Measurements from ENCODE around the gene AMPD3.
"Not testable (repeated sequence)": the region's sequence is repeated elsewhere in the genome, so short reads cannot be mapped to it uniquely, and the experiment has no call there.

The AMPD3 gene

GRCh38 chr11:10436683-10437082 lies 18.4 kb upstream of the AMPD3 start:
- not testable (repeated sequence) for H3K4me3 ChIP-seq (ENCODE audit: low read depth, low read length)

GRCh38 chr11:10438458-10438857 lies 16.6 kb upstream of the AMPD3 start:
- H3K4me3 ChIP-seq (ENCODE audit: low read depth, low read length) = no peak overlapping the region

GRCh38 chr11:10439351-10439750 lies 15.7 kb upstream of the AMPD3 start:
- H3K4me3 ChIP-seq (ENCODE audit: low read depth, low read length) = no peak overlapping the region

- H3K4me3 ChIP-seq (ENCODE audit: low read depth, low read length) = no peak overlapping the region
These were observed 15.1 kb upstream of the AMPD3 start for GRCh38 chr11:10439924-10440323.

- no peak overlapping the region for H3K4me3 ChIP-seq (ENCODE audit: low read depth, low read length)
These were observed 14.7 kb upstream of the AMPD3 start for GRCh38 chr11:10440401-10440800.

GRCh38 chr11:10441091-10441490 lies 14.0 kb upstream of the AMPD3 start:
- H3K4me3 ChIP-seq (ENCODE audit: low read depth, low read length) = no peak overlapping the region

- no peak overlapping the region for H3K4me3 ChIP-seq (ENCODE audit: low read depth, low read length)
These were observed 13.2 kb upstream of the AMPD3 start for GRCh38 chr11:10441652-10442503.

- no peak overlapping the region for H3K4me3 ChIP-seq (ENCODE audit: low read depth, low read length)
These were observed 11.9 kb upstream of the AMPD3 start for GRCh38 chr11:10443152-10443551.

- H3K4me3 ChIP-seq (ENCODE audit: low read depth, low read length) = no peak overlapping the region
These were observed 11.3 kb upstream of the AMPD3 start for GRCh38 chr11:10443721-10444235.

- H3K4me3 ChIP-seq (ENCODE audit: low read depth, low read length) = no peak overlapping the region
These were observed 10.2 kb upstream of the AMPD3 start for GRCh38 chr11:10444725-10445315.

GRCh38 chr11:10447445-10447844 lies 7.6 kb upstream of the AMPD3 start:
- H3K4me3 ChIP-seq (ENCODE audit: low read depth, low read length) = no peak overlapping the region

- H3K4me3 ChIP-seq (ENCODE audit: low read depth, low read length) = peak overlapping the region; percentile 48
These were observed 4.3 kb upstream of the AMPD3 start for GRCh38 chr11:10450462-10451425.

GRCh38 chr11:10451426-10452116 lies 3.5 kb upstream of the AMPD3 start:
- H3K4me3 ChIP-seq (ENCODE audit: low read depth, low read length) = peak overlapping the region; percentile 48

- H3K4me3 ChIP-seq (ENCODE audit: low read depth, low read length) = no peak overlapping the region
These were observed 2.8 kb upstream of the AMPD3 start for GRCh38 chr11:10452211-10452767.

GRCh38 chr11:10453261-10453660 lies 1.8 kb upstream of the AMPD3 start:
- no peak overlapping the region for H3K4me3 ChIP-seq (ENCODE audit: low read depth, low read length)

GRCh38 chr11:10455637-10456487 lies 798 bp downstream of the AMPD3 start:
- H3K4me3 ChIP-seq (ENCODE audit: low read depth, low read length) = no peak overlapping the region

- H3K4me3 ChIP-seq (ENCODE audit: low read depth, low read length) = no peak overlapping the region
These were observed 1.5 kb downstream of the AMPD3 start for GRCh38 chr11:10456519-10456918.

- H3K4me3 ChIP-seq (ENCODE audit: low read depth, low read length) = no peak overlapping the region
These were observed 2.8 kb downstream of the AMPD3 start for GRCh38 chr11:10457901-10458300.

Data from iPS-11a (cell line).